H1 (cell line): ENCODE results near the gene MYOCD. TPM values are rescaled to one million over a fixed set of nuclear protein-coding genes. Genes with fewer than 3 reads are reported as not detected.

Experiments
- CBX5 ChIP-seq: fragments of 300-800, 300-1000 bp; sonication (generic); IDR thresholded peaks from 2 replicates; pipeline ENCODE4 v1.7.1; 2016; ENCODE audit warnings: antibody characterized with exemption, low read length, low read depth
- MAX ChIP-seq: IDR thresholded peaks from 2 replicates; pipeline ENCODE4 v1.6.1; 2012; ENCODE audit warnings: inconsistent platforms
- polyA plus RNA-seq, 7 experiments: library from polyadenylated mRNA; depleted of rRNA in 3 of 7; stranded (reverse) in 5 of 7; unstranded in 2 of 7; fragments of >200 nt in 5 of 7; fragments of 200-250 nt in 2 of 7; gene quantifications; 1 replicate in 5 of 7; 2 replicates in 1 of 7; 4 replicates in 1 of 7; pipeline versions ENCODE4 v1.2.1 to v1.2.3, GENCODE V29; 2011 to 2013; ENCODE audit warnings: missing spikeins in 2 of 7, mixed read lengths in 2 of 7
- total RNA-seq: library from RNA; stranded (reverse); fragmentation: NEBNext Ultra II Directional; extraction: Animal tissue kit (Norgen Biotek cat#: 25700); gene quantifications from 2 replicates; pipeline ENCODE4 v1.2.1, GENCODE V29; 2021

The MYOCD gene
- total and polyA plus RNA-seq, 2 of the 8 experiments (the other 6 are each of a cell fraction or from before 2014, with no cell fraction given): 0.30 to 4.9 TPM

GRCh38 chr17:12666718-12667117 lies 1.0 kb downstream of the MYOCD start (continued):
- no peak for TF ChIP-seq MAX
- TF ChIP-seq CBX5: no peak
